Suprapubic skin (tissue), 3 donors: Measurements from ENCODE around the gene SMYD3.

Experiments
- POLR2A ChIP-seq, 2 donors: fragments of 450-650 bp; IDR thresholded peaks; one replicate each; pipeline ENCODE4 v1.6.1; 2017; ENCODE audit warnings: antibody characterized with exemption in 2 of 2, mild to moderate bottlenecking in 2 of 2, moderate library complexity in 2 of 2
- TF ChIP-seq, protein P1 (sequence below), 2 donors: fragments of 200-600 bp in 1 of 2; fragments of 450-650 bp in 1 of 2; sonication (generic) in 1 of 2; IDR thresholded peaks; one replicate each; pipeline ENCODE4 v1.5.1; 2016 to 2019; ENCODE audit warnings: antibody characterized with exemption in 2 of 2, mild to moderate bottlenecking in 1 of 2, moderate library complexity in 1 of 2

DNA sequence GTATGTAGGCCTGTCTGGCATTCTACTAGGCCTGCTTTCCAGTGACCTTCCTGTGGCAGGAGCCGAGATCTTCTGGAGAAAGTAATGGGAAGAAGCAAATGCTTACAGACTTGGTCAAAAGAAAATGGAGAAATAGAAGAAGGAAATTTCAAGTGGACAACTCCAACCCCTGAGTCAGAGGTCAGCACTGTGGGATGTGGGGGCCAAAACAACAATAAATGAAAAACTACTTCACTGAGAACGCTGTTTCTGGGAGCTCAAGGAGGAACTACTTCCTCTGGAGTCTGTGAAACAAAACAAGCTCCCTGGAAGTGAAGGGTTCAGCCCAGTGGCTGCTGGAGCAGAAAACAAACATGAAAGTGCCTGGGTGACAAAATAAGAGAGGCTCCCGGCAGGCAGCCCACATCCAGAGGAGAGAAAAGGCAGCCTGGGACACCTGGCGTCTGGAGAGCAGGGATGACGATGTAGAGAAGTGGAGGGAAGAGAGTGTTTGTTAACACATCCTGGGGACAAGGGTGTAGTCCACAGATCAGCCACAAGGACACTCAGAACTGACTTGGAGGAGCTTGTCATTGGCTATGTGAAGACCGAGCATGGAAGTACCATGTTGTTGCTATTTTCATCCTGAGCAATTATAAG is 355.2 kb downstream of the SMYD3 start:
- TF ChIP-seq, protein P1, sequence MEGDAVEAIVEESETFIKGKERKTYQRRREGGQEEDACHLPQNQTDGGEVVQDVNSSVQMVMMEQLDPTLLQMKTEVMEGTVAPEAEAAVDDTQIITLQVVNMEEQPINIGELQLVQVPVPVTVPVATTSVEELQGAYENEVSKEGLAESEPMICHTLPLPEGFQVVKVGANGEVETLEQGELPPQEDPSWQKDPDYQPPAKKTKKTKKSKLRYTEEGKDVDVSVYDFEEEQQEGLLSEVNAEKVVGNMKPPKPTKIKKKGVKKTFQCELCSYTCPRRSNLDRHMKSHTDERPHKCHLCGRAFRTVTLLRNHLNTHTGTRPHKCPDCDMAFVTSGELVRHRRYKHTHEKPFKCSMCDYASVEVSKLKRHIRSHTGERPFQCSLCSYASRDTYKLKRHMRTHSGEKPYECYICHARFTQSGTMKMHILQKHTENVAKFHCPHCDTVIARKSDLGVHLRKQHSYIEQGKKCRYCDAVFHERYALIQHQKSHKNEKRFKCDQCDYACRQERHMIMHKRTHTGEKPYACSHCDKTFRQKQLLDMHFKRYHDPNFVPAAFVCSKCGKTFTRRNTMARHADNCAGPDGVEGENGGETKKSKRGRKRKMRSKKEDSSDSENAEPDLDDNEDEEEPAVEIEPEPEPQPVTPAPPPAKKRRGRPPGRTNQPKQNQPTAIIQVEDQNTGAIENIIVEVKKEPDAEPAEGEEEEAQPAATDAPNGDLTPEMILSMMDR (IDR thresholded peaks at IDR 0.05): no peak
- TF ChIP-seq POLR2A (IDR thresholded peaks at IDR 0.05): no peak
